GM18909 (cell line): Measurements from ENCODE around the gene ATP8B1.

Source experiments
- ATAC-seq: cut with Tn5 transposase; IDR thresholded peaks from one replicate; pipeline ENCODE4 v1.9.1; 2021; ENCODE audit warnings: mild to moderate bottlenecking; ENCODE audit not compliant: unreplicated experiment, poor library complexity

Gene ATP8B1

DNA sequence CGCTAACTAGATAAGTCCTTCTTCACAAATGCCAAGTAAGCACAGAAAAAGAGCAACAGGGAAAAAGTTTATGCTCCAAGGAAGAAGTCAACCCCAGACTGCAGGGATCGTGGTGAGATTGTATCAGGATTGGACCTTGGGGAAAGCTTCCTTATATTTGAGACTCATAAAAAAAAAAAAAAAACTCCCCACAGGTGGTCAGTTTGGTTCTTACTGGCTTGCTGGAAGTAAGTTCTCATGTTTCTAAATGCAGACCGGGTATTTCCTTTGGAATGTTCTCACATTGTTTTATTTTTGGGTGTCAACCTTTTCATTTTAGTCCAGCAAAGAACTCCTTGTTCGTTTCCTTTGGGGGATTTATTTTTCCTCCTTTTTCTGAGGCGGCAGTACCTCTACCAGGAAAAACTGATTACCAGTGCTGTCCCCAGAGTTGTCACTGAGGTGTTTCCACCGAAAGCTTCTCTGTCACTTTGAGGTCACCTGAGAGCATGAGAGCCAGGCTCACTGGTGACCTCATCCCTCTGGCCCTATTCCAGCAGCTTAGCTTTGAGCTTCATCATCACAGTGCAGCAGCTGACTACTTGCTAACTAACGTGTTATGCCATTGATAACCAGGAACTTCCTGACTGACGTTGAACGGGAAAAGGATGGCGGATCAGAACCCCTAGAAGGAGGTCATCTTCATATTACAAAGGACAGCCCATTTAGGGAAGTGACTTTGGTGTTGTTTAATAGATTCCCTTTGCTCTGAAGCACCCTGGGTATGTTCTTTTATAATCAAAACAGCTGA lies 16.8 kb upstream of the ATP8B1 start:
- ATAC-seq: peak; percentile 72

DNA sequence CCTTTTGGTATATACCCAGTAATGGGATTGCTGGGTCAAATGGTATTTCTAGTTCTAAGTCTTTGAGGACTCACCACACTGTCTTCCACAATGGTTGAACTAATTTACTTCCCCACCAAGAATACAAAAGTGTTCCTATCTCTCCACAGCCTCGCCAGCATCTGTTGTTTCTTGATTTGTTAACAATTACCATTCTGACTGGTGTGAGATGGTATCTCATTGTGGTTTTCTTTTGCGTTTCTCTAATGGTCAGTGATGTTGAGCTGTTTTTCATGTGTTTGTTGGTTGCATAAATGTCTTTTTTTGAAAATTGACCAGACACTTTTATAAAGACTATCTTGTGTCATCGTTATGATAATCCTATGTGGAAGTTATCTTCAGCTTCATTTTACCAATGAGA lies 16.0 kb upstream of the ATP8B1 start:
- ATAC-seq: no peak

DNA sequence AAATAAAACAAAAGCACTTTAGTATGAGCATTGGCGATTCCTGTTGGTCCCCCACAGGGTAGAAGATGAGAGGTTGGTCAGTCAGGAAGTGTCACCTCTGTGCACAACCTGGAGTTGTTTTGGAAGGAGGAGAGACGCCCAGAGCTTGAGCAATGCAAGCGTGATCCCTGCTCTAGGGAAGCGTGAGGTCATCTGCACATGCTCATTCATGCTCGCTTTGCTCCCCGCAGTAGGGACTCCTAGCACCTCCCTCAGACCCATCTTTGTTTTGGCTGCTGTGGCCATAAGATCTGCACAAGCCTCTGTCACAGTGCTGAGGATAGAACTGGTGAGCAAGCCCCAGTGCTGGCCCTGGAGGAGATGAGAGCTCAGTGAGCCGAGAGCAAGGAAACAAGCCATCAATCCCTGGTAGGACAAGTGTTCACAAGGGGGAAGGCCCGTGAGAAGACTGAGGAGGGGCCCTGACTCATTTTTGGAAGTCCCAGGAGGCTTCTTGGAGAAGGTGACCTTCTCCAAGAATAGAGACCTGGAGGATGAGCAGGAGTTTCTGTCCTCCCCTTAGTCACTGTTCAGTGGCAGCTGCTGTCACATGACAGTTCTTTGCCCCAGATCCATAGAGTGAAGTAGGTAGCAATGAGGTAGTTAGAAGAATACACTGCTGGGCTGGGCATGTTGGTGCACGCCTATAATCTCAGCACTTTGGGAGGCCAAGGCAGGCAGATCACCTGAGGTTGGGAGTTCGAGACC lies 13.3 kb upstream of the ATP8B1 start:
- no peak for ATAC-seq

DNA sequence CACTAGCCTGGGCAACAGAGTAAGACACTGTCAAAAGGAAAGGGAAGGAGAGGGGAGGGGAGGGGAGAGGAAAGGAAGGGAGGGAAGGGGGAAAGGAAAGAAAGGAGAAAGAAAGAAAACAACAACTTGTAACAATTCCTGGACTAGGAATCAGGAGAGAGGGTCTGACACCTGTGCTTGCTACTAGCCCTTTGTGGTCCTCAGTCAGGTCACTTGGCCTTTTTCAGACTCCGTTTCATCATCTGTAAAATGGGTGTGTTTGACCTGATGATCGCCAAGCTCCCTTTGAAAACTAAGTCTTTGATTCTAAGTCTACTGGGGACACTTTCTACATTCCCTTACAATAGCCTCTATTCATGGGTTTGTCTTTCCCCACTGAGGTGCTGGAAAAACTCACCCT lies 11.4 kb upstream of the ATP8B1 start:
- ATAC-seq: no peak

DNA sequence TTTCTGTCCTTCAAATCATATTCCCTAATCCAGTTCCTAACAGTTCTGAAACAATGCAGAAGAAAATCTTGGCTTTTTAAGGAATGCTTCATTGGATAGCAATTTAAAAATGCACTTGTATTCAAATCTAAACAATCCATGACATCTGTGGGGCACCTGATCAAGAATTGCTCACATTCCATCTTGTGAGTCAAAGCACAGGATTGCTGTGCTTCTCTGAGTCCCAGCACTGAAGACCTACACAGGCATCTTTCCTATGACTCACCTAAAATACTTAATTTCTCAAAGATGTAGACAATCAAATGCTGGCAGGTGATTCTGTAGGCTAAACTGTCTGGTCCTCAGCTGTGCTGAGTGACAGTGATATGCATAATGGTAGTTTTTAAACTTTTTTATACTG lies 10.1 kb upstream of the ATP8B1 start:
- ATAC-seq: no peak

DNA sequence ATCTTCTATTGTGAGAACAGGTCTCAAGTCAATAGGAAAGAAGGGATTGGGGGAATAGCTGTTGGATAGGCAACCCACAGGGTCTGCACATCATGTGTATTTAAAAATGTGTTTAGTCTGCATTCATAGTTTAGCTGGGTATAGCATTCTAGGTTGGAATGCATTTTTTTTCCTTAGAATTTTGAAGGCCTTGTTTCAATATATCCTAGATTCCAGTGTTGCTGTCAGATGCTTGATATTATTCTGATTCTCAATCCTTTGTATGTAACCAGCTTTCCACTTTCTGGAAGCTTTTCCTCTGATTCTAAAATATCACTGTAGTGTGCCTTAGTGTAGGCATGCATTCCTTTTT lies 9.0 kb upstream of the ATP8B1 start:
- ATAC-seq: no peak

DNA sequence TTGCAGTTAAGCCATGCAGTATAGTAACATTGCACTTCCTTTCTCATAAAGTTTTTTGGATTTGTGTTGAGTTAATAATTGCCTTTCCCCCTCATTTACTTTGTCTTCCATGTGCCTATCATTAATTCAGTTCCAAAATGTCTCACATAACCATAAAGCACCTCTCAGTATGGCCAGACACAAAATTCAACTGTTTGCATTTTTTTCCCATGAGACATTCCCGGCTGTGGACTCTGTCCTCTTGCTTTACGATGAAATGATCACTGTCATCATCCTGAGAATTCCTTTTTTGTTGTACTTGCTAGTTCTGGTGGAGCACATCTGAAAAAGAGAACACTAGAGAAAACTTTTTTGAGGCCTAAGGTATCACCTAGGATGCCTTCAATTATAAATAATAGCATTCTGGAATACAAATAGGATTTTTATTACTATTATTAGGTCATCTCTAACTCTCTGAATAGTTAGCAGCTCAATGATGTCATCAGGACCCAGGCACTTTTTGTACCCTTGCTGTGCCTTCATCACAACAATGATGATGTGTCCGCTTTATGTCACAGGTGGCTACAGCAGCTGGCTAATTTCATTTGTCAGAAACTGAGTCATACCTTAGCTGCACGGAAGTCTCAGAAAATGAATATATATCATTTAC lies 8.5 kb upstream of the ATP8B1 start:
- ATAC-seq: no peak

DNA sequence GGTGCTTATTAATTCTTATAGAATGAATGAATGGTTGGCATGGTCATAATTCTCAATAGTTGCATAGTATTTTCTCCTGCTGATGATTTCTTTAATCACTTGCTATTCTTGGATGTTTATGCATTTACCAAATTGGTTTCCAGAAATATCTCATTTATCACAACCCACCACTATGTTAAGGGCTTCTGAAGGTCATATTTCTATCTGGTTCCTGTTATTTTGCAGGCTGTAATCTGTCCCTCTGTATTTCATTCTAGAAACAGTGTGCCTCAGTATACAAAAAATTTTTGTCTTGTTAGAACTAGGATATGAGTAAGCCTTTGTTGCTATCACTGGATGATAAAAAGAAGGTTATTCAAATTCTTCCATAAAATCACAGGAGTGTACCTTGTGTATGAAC lies 6.1 kb upstream of the ATP8B1 start:
- no peak for ATAC-seq

DNA sequence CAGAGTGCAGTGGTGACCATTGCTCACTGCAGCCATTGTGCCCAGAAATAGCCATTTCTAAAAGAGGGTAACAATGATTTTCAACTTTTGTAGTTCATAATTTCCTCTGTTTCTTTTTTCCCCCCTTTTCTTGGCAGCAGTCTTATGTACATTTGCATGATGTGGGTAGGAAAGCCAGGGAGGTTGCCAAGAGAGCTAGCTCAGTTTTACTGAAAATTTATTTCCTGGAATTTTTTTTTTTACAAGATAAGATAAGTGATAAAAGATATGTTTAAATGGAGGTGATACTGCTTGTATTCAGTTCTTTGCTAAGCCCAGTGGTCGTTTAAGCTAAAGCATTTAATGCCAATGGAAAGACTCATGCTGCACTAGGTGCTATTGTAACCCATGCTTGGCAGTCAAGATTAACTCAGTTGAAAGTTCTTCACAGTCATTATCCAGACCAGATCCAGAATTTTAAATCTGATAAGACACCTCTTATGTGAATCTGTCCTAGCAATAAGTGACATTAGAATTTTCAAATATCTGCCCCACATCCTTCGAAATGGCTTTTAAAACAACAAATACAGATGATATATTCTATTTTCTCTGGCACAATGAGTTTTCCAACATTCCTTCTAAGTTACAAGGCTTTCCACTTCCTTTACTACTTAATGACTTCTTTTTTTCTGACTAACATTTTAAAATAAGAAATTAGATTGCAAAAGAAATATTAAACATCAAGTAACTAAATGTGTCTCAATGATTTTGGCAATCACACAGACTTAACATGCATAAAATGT lies 4.4 kb upstream of the ATP8B1 start:
- ATAC-seq: no peak

DNA sequence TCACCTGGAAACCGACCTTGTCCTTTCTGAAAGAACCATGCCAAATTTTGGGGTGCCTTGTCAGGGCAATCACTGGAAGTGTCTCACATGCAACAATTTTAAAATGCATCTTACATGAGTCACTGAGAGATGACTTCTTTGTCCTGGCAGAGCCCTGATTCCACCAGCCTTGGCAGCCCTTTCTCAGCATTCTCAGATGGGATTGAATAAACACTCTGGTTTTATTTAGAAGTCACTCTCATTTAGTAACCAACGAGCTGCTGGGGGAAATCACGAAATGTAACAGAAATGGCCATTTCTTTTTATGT lies 3.8 kb upstream of the ATP8B1 start:
- no peak for ATAC-seq

DNA sequence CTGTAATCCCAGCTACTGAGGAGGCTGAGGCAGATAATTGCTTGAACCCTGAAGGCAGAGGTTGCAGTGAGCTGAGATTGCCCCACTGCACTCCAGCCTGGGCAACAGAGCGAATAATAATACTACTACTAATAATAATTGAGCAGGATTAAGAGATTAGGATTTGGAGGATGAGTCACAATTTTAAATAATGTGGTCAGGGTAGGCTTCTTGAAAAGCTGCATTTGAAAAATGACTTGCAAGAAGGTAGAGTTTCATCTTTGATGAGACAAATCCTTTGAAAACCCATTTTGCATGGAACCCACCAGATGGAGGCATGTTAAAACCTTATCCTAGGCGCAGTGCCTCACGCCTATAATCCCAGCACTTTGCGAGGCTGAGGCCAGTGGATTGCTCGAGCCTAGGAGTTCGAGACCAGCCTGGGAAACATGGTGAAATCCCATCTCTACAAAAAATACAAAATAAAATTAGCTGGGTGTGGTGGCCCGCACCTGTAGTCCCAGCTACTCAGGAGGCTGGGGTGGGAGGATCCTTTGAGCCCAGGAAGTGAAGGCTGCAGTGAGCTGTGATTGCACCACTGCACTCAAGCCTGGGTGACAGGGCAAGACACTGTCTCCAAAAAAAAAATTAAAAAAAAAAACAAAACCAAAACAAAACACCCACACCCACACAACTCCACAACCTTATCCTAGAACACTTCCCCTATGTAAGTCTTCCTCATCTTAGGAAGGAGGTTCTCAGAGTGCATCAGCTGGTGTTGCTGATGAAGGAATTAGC lies 3.3 kb upstream of the ATP8B1 start:
- no peak for ATAC-seq

DNA sequence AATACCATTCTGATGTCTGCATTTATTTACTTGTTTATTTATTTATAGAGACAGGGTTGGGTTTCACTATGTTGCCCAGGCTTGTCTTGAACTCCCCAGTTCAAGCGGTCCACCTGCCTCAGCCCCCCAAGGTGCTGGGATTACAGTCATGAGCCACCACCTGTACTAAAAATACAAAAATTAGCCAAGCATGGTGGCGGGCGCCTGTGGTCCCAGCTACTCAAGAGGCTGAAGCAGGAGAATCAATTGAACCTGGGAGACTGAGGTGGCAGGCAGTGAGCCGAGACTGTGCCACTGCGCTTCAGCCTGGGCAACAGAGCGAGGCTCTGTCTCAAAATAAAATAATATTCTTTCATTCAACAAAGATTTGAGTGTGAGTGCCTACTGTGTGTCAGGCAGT lies 2.0 kb upstream of the ATP8B1 start:
- no peak for ATAC-seq

DNA sequence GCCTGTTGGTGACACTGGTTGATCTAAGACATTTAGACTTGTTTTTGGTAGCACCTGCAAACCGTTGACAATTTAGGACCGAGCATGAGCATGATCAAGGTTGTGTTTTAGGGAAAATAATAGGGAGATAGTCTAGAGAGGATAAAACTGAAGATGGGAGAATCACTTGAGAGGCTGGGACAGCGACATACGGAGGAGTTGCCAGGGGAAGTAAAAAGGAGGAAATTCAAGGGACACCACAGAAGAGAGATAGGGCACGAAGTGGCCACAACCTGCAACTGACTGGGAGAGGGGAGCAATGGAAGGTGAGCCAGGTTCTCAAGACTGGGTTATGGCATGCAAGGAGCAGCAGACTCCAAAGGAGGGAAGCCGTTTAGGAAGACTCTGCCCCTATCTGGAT lies 1.4 kb upstream of the ATP8B1 start:
- no peak for ATAC-seq

DNA sequence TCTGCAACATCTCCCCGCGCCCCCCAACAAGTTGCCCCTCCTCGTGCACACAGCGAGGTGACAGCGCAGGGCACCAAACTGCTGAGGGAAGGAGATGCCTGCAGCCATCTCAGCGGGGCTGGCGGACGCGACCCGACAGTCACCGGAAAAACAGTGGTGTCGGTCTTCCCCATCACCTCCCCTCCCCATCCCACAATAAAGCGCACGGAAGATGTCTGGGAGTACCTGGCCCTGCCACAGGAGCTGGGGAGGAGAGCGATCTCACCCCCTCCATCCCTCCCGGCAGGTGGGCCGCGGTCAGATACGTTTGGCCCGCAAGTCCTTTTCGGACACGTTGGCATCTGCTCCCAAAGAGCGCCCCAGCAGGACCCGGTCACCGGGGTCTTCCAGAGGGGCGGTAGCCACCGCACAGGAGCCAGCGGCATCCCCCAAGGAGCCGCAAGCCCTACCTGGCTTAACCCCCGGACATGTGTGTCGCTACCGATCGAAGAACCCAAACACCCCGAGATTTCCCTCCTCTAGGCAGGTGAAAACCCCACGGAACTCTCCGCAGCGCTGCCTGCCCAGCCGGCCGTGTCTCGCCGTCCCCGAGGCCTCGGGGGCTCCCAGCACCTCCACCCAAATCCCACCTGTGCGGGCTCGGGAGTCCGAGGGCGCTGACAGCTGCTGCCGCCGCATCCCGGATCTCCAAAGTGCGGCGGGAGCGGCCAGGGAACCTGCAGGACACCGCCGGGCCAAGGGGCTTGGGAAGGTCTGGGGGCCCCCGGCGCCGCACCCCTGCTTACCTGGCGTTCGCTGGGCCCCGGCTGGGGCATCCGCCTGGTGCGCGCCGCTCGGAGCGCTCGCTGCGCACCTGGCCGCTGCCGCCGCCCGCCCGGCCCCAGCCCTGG lies 657 bp downstream of the ATP8B1 start:
- peak; percentile 61 for ATAC-seq

DNA sequence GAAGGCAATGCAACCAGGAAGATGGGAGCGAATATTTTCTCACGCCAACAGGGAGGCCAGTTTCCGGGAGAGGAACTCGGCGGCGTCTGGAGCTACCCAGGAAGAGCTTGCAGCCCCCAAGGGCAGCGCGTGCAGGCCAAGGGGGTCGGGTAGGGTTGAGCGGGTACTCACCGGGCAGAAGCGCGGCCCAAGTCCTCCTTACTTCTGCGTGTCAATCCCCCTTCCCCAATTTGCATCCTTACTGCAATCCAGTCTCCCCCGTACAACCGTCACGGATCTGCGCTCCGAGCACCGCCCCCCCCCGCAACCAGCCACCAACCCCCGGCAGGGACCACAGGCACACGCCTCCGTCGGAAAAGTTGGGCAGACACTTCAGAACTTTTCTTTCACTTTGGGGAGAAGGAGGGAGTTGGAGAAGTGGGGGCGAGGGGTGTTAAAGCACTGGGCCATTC lies 1.3 kb downstream of the ATP8B1 start:
- no peak for ATAC-seq

DNA sequence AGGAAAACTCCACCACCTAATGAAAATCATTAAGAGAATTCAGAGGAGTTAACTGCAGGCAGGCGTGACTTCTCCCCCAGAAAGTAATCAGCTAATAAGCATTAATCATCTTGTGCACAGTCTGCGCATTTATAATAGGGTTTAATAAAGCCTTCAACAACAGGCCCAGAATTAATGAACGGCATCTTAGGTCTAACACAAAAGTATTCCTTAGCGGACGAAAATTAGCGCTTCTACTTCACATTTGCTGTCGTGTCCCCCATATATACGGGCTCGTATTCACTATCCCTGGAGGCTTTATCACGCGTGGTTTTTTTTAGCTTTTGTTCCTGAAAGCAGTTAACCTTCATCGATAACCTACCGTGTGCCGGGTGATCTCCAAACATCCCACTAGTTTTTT lies 1.8 kb downstream of the ATP8B1 start:
- no peak for ATAC-seq

DNA sequence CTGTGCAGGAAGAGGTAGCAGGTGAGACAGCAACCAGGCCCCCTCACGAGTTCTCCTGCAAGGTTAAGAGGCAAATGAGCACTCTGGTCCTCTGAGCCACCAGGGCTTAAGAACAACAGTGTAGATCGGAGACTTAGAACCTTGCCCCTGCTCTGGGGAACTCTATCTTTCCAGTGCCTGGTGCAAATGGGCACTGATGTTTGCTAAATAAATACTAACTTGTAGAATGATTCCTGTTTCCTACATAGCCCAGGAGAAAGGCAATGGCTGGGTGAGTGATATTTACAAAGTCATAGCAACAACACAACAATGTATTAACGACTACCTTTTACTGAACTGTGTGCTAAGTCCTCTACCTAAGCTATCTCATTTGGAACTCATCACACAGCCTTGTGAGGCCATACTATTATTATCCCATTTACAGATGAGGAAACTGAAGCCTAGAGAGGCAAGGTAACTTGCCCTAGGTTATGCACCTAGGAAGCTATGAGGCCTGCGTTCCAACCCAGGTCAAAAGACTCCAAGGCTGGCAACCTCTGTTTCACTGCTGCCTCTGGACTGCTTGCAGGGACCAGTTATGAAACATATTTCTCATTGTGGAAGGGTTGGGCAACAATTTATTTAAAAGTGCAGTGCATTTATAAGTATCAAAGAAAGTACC lies 4.3 kb downstream of the ATP8B1 start:
- no peak for ATAC-seq

DNA sequence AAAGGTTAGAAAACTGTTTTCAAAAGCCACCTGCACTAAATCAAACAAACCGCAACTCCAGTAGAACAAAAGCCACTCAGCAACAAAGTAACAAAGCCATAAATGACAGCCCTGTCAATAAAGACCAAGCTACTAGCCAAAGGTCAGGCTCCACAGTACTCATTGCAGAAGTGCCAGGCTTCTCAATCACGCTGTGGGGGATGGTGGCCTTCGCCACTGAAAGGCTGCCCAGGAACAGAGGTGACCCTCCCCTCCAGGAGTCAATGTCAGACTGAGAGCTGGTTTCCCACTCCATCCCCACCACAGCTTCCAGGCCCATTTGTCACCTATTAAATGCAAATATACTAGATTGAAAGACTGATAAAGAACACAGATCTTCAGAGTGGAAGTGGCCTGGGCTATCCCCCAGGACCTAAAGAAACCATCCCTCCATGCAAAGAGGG lies 5.9 kb downstream of the ATP8B1 start:
- ATAC-seq: no peak
